DOHH2 (cell line): ENCODE measurements around the gene SH2D1B.

Experiments used
- EZH2phosphoT487 ChIP-seq: fragments of 200-600 bp; sonication (generic); IDR thresholded peaks from 2 replicates; pipeline ENCODE4 v1.6.1; 2017; ENCODE audit warnings: borderline replicate concordance, mild to moderate bottlenecking, antibody characterized with exemption, low read length, moderate library complexity, mixed read lengths
- TF ChIP-seq, protein P1 (sequence below): fragments of 200-600 bp; sonication (generic); IDR thresholded peaks from one replicate; pipeline ENCODE4 v1.5.1; 2014; ENCODE audit warnings: antibody characterized with exemption, mild to moderate bottlenecking, low read depth, low read length; ENCODE audit not compliant: poor library complexity, severe bottlenecking

DNA sequence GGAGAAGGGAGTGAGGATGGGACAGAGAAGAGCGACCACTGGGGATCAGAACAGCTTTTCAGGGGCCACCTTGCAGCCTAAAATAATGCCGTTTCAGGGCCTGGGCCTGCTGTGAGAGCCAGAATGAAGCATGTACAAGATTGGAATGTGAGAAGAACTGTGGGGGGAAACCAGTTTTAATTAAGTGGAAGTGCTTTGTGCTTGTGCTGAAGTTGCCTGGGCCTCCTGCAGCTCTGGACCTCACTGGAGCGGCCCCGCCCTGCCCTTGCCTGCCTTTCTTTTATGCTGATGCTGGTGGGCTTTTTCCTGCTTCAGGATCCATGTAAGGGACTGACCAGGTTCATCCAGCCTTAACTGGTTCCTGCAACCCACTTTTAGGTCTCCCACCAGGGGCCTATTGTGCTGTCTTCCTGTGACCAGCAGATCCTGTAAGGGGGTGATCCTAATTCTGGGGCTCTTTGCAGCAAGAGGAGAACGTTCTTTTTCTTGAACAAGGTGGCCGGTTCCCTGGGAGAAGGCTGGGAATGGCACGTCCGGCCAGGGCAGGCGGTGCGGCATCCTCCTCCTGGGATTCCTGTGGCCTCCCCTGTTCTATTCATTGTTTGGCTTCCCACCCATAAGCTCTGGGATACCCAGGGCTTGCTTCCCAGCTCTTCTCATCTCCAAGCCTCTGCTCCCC is 27.2 kb downstream of the SH2D1B start:
- TF ChIP-seq, protein P1, sequence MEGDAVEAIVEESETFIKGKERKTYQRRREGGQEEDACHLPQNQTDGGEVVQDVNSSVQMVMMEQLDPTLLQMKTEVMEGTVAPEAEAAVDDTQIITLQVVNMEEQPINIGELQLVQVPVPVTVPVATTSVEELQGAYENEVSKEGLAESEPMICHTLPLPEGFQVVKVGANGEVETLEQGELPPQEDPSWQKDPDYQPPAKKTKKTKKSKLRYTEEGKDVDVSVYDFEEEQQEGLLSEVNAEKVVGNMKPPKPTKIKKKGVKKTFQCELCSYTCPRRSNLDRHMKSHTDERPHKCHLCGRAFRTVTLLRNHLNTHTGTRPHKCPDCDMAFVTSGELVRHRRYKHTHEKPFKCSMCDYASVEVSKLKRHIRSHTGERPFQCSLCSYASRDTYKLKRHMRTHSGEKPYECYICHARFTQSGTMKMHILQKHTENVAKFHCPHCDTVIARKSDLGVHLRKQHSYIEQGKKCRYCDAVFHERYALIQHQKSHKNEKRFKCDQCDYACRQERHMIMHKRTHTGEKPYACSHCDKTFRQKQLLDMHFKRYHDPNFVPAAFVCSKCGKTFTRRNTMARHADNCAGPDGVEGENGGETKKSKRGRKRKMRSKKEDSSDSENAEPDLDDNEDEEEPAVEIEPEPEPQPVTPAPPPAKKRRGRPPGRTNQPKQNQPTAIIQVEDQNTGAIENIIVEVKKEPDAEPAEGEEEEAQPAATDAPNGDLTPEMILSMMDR, result no peak
- TF ChIP-seq EZH2phosphoT487, result no peak
